NCI-H226 (cell line): ENCODE measurements around the gene CCSER1.

ENCODE experiments used
- DNase-seq: peaks from one replicate; pipeline ENCODE4 v3.0.0-alpha.2; 2015

CCSER1 gene

DNA sequence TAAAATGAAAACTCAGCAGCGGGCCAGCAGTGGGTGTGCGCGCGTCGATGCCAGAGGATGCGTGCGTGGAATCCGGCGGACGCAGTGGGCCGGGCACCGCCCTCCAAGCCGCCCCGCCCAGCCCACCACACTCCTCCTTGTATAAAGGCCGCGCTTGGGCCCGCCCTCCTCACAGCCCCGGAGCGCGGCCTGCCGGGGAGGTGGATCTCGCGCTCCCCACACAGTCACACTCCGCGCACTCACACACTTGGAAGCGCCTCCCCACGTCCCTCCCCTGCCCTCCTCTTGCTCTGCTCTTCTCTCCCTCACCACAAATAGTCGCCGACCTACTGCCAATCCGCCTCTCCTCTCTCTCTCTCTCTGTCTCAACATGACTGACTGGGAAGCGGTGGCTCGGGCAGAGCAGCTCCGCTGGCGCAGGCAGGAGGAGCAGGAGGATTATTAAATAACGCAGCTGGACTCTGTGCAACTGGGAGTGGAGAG, at the start of gene CCSER1:
TSS of gene CCSER1 (plus strand) at position 172 of the 483 bp plus-strand sequence.
- DNase-seq = peak; percentile 75

DNA sequence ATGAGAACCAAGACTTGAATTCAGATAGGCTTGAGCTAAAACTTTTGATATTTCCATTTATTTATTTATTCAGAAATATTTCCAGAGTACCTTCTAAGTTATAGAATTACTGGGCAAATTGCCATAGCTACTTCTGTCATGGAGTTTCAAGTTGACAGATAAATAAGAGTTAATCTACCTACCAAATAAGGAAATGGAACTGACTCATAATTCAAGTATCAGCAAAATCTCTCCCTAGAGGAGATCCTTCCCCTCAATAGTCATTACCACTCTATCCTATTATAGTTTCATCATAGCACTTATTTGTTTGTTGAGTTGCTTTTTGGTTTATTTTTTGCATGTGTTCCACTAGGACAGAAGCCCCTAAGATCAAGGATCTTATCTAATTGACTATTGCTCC, 48.8 kb upstream of the CCSER1 start:
- no peak for DNase-seq

DNA sequence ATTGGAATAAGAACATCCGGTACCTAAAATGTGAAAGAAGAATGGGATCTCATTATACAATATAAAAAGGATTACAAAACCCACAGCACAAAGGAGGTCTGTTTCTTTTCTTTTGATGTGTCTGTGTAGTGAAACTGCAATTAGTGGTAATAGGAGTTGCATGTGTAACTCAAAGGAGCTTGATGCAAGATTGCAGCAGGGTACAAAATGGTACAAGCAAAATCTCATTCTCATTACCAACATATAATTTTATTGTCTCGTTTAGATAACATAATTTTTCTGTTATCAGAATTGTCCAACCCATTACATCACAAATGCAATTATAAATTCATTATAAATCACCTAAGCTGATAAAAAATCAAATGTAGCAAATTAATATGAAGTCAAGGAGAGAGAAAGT, 47.1 kb upstream of the CCSER1 start:
- no peak for DNase-seq

DNA sequence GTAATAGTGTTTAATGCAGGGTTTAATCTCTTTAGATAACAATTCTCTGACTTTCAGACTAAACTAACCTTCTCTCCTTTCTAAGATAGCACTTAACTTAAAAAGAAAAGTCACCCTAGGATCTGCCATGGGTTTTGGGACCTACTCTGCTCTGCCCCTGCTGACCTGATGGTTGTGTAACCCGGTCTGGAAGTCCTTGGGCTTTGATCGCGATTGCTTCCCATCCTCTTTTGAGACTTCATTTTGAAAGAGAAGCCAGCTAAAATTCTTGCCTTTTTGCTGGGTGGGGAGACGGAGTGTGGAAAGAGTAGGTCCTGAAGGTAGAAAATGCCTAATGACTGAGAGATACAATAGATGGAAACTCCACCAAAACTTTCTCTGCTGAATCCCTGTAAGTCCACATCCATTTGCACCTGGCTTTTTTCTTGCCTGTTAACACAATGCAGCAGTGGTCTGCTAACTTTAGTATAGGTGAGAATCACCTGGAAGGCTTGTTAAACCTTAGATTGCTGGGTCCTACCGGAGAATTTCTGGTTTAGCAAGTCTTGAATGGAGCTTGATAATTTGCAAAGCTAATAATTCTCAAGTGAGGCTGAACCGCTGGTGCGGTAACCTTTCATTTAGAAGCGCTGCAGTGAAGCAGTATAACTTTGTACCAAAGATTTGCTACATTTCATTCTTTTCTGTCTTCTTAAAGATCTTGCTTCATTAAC, 45.6 kb upstream of the CCSER1 start:
- no peak for DNase-seq

DNA sequence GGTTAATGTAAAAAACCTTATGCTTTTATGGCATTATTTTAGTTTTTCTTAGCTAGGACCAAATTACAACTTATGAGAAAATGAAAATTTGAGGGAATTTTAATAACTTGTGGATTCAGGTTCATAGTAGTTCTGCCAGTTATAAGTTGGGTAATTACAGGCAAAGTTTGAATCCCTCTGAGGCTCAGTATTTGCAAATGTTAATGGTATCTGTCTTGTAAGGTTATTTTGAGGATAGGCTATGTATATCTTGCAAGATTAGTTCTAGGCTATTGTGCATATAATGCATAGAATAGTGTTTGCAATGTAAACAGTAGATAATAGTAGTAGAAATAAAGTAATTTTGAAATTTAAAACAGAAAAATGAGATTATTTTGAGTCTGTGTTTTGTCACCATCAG, 44.7 kb upstream of the CCSER1 start:
- no peak for DNase-seq

DNA sequence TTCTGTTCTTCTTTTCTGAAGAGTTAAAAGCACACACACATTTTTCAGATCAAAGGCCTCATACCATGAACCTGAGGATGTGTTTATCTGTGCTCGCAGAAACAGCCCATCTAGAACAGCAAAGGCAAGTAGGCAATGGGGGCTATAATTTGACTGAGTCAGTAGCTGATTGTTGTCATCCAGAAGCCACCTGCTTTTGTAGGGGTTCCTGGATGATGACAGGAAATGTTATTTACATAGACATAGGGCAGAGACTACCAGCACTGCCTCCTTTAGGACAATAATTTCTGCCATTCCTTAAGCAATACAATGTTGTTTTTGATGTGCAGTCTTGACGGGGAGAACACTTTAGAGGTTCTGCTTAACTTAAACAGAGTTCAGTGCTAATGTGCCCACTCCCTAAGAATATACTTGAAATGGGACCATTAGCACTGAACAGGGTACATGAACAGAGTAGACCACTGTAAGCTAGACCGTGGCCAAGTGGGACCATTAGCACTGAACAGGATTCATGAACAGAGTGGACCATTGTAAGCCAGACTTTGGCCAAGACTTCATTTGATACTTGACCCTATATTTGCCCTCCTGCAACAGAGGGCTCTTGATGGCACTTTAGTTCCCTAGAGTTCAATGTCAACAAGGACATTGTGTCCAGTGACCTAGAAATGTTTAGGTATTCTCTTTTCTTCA, 42.8 kb upstream of the CCSER1 start:
- DNase-seq = no peak

DNA sequence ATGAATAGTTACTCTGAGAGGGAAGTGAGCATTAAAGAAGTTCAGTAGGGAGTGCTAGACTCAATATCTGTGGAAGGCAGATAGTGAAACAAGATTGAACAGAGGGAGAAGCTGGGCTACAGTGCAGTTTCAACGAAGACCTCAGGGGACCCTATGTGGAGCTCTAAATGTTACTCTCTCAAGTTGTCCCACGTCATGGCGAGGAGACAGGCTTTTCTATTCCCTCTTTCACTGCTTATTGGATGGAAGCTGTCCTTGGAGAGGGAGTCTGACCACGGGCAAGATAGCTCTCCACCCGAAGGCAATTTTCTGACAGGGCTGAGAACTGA, 42.3 kb upstream of the CCSER1 start:
- DNase-seq = no peak

DNA sequence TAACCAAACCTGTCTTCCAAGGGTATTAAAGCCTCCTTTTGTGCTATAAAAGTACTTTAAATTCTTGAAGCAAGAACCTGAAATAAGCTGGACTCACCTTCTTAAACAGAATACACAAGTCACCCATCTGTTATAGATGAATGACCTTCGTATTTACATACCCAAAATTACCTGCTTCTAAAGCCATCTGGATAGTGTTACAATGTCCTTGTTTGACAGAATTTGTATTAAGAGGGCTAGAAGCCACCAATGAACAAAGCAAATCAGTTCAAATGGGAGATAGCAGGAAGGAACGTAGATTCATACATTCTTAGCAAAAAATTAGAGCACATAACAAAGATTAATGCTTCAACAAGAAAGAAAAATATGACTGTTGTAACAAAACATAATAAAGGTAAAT, 33.7 kb upstream of the CCSER1 start:
- no peak for DNase-seq

DNA sequence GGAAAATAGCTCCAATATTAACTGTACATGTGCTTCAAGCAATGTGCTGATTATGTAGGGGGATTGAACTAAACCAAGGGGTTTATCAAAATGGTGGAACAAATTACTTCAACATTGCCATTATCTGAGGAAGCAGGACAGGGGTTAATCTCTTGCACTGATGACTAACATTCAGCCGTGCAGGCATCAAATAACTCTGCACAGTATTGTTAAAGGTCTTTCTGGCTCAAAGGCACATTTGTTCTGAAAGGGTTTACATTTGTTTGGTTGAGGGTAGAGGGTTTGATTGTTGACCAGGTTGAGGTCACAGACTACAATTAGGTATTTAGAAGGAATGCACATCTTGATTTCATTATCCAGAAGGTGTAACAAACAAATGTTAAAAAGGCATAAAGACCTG, 32.2 kb upstream of the CCSER1 start:
- peak; percentile 6 for DNase-seq

DNA sequence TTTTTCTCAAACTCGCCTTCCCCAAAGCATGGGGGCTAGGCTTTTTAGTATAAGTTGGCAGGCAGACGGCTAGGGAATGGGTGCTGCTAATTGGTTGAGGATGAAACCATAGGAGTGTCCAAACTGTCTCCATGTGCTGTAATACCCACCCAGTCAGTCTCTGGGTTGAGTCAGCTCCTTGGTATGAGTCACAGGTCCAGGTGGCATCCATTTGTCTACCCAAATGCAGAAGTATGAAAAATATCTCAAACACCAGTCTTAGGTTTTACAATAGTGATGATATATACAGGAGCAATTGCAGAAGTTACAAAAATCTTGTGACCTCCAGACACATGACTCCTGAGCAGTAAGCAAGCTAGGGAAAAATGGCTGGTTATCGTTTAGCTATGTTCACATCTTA, 27.4 kb upstream of the CCSER1 start:
- peak; percentile 15 for DNase-seq

DNA sequence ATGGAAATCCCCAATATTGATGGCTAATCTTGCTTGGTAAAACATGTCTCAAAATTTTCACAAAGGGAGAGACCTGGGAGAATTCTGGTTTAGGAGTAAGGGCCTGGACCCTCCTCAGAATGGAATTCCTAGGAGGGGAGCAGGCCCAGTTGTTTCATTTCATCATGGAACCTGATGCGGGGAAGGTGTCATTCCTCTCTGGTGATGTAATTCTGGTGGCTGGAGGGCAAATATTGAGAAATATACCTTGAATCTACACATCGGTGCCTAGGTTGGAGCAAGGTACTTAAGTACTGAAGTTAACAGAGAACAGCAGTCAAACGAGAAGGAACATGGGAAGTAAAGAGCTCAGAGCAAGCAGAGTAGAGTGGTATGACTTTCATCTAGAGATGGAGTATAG, 23.2 kb upstream of the CCSER1 start:
- no peak for DNase-seq

DNA sequence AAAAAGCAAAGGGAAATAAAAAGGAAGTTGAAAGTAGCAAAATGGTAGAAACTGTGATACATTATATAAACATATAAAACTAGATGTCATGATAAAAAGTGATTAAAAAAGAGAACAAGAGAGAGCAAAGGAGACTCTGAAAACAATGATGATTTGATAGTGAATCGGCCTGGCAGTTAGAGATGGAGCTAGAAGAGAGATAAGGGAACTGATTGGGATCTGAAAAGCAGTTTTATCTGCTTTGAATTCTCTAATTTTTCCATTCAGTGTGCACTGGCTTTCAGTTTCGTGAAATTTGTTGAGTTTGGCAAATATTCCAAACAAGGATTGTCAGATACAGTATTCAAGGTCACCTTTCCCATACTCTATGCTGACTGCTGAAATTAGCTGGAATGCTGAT, 21.9 kb upstream of the CCSER1 start:
- no peak for DNase-seq

DNA sequence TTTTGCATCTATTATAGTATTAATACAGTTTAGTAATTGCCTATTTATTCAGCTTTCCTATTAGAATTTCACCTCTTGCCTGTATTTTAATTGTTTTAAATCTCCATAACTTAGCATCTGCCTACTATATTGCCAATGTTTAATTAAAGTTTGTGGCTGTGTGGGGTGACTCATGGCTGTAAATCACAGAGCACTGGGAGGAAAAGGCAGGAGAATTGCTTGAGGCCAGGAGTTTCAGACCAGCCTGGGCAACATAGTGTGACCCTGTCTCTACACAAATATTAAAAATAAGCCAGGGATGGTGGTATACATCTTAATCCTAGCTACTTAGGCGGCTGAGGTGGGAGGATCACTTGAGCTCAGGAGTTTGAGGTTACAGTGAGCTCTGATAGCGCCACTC, 14.5 kb upstream of the CCSER1 start:
- DNase-seq = no peak

DNA sequence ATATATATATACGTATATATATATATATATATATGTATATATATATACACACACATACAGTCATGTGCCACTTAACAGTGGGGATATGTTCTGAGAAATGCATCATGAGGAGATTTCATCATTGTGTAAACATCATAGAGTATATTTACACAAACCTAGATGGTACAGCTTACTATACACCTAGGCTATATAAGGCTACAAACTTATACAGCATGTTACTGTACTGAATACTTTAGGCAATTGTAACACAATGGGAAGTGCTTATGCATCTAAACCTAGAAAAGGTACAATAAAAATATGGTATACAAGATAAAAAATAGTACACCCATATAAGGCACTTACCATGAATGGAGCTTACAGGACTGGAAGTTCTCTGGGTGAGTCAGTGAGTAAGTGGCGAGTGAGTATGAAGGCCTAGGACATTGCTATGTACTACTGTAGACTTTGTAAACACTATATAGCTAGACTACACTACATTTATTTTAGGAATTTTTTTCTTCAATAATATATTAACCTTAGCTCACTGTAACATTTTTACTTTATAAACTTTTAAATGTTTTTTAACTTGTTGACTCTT, 13.2 kb upstream of the CCSER1 start:
- DNase-seq = no peak

DNA sequence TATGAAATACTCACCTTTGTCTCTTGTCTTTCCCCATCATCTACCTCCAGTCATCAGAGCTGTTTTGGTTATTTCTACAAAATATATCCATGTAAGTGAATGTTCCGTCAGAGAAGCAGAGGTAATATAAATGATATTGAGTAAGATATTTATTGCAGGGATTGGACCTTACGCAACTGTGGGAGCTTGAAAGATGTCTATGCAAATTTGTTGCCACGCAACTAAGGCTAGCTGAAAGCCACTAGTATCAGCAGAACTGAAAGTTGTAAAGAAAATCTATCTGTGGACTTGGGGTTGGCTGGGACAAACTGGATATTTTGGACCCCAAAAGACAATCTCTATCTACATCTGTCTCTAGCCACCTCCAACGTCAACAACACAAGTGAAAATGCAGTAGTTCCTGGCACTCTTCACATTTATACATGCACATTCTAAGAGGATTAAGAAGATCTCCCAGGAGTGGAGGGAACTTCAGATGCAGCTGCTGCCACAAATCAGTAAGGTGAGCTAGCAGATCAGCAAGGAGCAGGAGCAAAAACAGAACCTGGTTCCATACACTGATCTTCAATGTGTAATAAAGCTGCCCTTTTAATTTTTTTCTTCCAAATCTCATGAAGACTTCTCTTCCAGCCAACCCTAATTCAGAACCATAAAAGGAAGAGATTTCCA, 8.5 kb upstream of the CCSER1 start:
- DNase-seq = no peak

DNA sequence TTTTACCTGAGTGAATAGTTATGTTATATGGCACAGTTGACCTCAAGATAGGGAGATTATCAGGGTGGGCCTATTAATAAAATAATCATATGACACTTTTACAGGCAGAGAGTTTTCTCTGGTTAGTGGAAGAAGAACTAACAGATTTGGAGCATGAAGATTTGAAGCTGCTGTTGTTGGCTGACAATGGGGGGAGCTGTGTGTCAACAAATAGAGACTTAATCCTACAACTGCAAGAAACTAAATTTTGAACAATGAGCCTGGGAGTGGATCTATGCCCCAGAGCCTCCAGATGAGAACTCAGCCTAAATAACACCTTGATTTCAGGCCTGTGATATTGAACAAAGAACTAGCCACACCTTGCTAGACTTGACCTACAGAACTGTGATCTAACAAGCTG, 7.2 kb upstream of the CCSER1 start:
- DNase-seq = no peak

DNA sequence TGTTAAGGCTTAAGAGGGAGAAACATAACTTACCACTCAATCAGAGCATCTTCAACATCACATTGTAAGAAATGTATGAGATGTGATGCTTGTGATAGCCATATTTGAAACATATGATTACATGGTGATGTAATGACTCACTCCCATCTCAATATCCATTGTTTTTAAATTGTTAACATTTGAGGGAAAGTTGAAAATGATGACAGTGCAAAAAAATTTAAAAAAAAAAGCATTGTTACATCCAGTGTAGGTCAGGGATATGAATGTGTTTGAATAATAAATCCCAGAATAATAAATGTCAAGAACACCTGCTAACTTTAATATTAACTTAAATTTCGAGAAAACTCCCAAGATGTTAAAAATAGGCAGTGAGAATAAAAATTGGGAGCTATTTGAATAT, 6.4 kb upstream of the CCSER1 start:
- no peak for DNase-seq

DNA sequence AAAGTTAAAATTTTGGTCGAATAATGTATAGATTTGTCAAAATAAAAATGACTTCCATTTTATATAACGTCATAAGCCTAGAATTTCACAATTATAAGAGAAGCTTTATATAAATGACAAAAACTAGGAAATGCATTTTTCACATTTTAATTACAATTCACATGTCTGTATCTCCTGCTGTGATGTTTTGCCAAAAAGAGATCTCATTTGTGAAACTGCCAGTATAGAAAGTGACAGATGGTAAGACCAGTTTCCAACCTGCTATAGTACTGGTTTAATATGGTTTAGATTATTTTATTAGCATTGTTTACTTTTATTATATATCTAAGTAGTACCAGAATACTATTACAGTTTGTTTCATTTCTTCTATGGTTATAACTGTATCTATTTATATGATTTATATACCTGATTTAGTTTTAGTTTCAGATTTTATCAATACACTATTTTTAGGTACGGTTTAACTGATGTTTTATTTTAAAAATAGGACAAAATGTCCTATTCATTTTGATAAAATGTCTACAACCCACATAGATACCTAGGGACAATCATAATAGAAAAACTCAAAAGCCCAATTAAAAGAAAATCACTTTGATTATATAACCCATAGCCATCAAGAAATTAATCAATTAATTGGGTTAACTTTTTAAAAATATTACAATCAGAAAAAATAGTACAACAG, 5.4 kb upstream of the CCSER1 start:
- DNase-seq = no peak

DNA sequence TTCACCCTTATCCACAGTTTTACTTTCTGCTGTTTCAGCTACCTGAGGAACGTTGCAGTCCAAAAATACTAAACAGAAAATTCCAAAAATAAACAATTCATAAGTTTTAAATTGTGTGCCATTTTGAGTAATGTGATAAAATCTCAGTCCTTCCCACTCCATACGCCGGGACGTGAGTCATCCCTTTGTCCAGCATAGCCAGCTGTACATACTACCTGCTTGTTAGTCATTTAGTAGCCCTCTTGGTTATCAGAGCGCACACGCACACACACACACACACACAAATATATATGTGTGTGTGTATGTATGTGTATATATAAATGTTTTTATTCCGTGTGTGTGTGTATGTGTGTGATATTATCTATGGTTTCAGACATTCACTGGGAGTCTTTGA, 4.8 kb upstream of the CCSER1 start:
- DNase-seq = peak; percentile 45

DNA sequence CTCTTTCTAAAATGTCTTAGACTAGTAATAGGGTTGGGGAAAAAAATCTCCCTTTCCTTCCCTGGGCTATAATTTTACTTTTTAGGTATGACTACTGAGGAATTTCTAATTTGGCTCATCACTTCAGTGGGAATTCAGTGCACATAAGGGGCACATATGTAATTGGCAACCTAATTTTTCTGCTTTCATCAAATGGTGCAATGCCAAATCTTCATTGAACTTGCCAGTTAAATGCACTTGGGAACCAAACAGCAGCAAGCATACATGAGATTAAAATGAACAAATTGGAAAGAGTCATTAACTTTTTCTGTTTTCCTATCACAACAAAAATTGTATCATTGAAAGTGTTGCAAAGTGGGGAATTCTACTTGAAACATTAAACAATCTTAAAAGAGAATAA, 2.9 kb upstream of the CCSER1 start:
- DNase-seq = no peak

DNA sequence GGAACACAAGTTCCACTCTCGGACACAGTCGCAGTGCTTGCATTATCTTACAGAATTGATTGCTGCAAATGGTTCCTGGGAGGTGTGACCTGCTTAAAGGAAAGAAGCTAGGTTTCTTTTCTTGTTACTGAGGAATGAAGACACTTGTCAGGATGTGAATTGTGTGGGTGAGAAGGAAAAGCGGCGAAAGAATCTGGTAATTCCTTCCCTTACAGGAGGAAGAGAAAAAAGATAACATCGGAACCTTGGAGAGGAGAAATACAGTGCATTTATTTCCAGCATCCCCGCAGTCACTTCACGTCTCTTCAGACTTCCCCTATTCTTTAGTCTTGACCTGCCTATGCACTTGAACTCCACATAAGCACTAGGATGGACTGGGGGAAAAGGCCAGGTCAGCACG, 389 bp upstream of the CCSER1 start:
- DNase-seq = no peak

DNA sequence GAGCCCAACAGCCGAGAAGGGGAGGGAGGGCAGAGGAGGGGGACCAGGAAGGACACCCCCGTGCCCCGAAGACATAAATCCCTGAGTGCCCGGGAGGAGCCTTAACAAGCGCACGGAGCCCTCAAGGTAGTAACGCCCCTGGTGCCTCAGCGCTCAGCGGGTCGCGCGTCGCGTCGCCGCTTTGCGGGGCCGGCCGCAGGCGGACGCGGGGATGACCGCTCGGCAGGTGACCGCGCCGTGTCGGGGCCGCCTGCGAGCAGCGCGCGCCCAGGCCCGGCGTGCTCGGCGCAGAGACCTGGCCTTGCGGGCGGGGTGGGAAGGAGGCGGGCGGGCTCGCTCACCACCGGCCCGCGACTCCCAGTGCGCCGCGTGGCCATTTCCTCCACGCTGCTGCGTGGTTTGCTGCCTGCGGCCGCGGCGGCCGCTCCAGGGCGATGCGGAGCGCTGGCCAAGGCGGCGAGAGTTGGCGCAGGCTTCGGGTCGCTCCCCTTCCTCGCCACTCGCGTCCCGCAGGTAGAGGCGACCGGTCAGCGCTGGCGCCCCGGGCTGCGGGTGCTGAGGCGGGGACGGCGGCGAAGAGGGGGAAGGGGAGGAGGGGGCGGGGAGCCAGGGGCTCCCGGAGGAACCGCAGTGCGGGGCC, 632 bp downstream of the CCSER1 start:
- no peak for DNase-seq

DNA sequence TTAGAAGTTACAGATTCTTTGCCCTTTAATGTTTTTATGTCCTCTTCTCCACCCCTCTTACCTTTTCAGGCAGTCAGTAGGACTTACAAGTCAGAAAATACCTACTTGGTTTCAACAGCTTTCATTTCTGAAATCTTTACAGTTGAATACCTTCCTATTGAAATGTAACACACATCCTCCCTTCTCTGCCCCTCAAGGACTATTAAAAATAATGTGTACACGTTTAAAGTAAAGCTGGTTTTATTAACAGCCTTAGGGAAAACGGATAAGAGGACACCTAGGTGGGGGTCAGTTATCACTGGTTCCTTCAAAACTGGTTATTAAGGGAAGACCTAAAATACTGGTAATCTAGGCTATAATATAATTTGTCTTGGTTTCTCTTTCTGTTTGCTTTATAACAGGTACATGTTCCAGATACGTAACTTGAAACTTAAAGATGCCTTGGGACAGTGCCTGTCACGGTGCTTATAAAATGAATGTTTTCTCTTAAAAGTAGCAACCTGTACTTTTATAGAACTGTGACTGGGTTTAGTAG, 1.8 kb downstream of the CCSER1 start:
- no peak for DNase-seq
